GM21723 (cell line): ENCODE measurements around the gene SH3BGRL2.
A peak's percentile ranks its signal among the peaks of the same experiment; 100 is the strongest.

Experiments
- ATAC-seq: cut with Tn5 transposase; IDR thresholded peaks from one replicate; pipeline ENCODE4 v1.9.1; 2021; ENCODE audit warnings: mild to moderate bottlenecking, moderate library complexity; ENCODE audit not compliant: unreplicated experiment

Gene SH3BGRL2

DNA sequence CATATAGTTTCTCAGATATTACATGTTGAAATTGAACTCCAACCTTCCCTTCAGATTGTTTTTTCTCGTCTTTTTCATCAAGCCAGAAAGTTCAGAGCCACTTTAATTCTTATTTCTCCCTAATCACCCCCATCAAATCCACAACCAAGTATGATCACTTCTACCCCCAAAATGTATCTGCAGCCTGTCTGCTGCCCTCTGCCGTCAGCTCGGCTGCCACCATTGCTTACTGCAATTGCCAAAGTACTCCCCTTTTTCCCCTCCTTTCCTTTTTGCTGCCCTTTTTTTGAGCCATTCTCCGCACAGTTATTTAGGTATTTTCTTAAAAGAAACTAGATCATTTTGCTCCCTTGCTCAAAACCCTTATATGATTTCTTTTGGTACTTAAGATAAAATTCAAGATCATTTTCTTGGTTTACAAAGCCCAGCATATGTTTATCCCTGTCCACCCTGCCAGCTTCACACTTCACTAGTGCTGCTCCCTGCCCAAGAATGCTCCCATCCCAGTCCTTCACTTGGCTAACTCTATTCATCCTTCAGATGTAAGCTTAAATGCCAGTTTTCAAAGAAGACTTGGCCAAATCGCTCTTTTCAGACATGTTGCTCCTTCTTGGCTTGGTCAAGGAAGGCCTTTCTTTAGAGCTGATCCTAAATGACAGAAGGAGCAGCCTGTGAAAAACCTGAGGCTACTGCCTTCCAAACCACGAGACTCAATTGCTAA is 63.7 kb downstream of the SH3BGRL2 start:
- ATAC-seq, result no peak

DNA sequence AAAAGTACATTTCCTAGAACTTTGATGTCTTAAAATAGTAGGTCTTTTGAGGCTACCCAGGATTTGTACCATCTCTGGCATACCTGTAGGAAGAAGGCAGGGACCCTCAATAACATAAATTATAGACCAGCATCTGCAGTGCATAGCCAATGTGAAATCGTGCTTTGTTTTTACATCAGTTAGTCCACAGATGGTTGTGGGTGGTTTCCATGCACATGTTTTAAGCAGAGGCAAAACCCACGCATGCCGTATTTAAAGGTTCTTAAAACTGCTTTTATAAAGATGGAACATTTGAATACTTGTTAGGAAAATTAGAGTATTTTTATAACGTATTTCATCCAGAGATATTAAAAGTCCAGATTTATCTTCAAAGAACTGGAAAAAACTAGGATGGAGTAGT is 66.3 kb downstream of the SH3BGRL2 start:
- ATAC-seq, result no peak

GRCh38 chr6:79699606-79700005 is 68.5 kb downstream of the SH3BGRL2 start:
- ATAC-seq, result no peak

- no peak for ATAC-seq
These were observed 71.6 kb downstream of the SH3BGRL2 start for GRCh38 chr6:79702691-79703090.

DNA sequence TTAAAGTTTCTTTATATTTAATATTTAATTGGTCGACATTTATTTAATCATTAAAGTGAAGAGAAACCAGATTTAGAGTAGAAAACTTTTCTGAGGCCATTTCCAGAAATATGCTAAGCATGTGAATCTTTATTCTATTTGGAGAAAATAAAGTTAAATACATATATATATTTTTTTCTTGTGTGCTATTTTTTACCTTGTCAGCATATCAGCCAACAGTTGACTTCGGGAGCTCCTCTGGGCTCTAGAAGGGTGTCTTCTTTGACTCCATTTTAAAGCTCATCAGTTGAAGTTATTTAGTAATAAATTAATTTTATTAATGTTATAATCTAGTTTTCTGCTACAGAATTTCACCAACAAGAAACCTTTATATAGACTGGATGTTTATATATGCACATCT is 73.1 kb downstream of the SH3BGRL2 start:
- ATAC-seq, result no peak

GRCh38 chr6:79705456-79705995 is 74.4 kb downstream of the SH3BGRL2 start:
- no peak for ATAC-seq

DNA sequence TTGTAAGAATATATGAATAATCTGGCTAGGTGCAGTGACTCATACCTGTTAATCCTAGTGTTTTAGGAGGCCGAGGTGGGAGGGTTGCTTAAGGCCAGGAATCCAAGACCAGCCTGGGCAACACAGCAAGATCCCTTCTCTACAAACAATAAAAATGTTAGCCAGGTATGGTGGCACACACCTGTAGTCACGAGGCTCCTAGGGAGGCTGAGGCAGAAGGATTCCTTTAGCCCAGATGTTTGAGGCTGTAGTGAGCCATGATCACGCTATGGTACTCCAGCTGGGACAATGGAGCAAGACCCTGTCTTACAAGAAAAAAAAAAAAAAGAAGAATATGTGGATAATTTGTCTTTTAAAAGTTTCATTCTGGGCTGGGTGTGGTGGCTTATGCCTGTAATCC is 75.4 kb downstream of the SH3BGRL2 start:
- ATAC-seq, result no peak

GRCh38 chr6:79707621-79708020 is 76.5 kb downstream of the SH3BGRL2 start:
- ATAC-seq, result no peak

DNA sequence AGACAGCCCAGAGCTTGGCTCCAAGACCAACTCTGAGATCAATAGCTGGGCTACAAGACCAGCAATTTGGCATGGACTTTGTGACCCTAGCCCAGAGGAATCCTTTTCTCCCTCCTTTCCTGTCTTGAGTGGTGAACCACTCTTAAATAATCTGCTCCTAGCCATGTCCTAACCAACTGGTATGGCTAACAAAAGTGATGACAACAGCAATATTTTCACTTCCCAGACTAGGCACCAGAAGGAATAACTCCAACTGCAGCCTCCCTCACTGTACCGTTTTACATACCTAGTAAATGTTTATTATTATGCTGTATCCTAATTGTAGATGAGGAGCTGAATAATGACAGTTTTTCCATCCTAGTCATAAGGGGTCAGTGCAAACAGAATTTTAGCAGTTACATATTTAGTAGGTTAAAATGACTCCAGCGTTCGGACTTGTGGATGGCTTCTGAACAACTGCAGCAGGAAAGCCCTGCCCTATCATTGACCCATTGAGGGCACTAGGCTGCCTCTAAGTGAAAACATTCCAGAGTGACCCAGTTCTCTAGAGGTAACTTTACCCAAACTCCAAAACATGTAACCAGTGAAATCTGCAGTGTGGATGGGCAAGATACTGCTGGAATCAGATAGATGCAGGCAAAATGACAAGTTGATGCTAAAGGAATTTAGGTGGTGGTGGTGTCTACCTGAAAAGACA is 77.1 kb downstream of the SH3BGRL2 start:
- ATAC-seq, result no peak

DNA sequence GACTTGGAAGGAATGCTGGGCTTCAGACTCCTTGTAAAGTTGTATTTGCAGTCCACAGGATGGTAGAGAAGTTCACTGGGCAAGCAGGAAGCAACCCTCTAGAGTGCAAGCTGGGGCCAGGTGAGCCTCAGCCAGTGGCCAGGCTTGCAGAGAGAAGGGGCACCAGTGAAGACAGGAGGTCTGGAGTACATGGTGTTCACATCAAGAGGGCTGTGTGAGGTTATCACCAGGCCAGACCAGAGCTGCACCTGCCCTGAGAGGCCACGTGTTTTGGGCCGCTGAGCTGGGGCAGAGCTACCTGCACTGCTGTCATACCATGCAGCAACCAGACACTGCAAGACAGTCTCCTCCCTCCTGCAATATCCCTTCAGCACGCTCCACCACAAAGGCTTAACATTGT is 79.0 kb downstream of the SH3BGRL2 start:
- ATAC-seq, result no peak

GRCh38 chr6:79711167-79711566 is 80.0 kb downstream of the SH3BGRL2 start:
- no peak for ATAC-seq

DNA sequence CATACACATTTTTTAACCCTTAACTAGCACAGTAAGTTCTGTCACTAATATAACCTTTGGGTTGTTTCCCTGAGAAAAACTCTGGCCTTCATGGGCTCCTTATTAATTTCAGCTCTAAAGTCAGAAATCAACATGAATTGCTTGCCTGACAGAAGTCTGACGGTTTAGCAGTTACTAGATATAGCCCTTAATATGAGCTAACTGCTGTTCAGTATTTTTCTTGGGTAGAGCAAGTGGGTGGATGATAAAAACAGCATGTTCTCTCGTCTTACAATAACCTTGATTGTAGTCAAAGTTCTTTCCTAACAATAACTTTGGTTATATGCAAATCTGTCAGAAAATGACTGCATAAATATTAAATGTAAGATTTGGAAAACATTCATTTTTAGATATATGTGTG is 81.0 kb downstream of the SH3BGRL2 start:
- ATAC-seq, result no peak

DNA sequence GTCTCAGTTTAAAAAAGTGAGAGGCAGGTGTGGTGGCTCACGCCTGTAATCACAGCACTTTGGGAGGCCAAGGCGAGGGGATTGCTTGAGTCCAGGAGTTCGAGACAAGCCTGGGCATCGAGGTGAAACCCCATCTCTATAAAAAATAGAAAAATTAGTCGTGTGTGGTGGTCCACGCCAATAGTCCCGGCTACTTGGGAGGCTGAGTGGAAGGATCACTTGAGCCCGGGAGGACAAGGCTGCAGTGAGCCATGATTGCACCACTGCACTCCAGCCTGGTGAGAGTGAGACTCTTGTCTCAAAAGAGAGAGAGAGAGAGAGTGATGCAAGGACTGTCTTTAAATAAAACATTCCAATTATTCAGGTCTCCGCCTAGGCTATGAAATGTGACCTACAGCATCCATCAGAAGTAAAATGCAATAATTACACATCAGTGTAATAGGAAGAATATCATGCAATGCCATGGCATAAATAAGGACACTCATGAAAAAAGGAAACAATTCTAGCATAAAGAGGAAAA is 81.5 kb downstream of the SH3BGRL2 start:
- no peak for ATAC-seq

DNA sequence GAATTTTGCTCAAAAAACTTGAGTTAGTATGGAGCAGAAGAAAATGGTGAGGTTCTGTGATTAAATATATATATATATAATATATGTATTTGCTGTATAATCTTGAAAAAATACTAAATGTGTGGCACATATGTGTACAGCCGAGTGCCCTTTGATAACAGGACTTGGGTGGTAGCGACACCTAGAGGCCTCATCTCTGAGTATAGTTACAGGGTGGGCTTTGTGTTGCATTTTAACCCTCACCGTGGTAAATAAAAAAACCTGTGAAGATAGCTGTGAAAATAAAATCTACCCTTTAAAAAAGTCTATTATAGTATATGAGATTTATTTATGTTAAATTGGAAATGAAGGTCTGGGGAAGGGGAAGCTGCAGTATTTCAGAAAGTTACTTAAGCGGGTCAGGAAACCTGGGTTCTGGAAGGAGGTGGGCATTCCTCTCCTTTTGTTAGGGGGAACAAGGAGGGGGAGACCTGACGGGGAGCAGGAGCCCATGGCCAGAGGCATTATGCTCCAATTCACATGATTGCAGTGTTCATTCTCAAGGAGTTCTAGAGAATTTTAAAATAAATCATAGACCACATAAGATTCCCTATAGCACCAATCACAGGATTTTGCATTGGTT is 82.7 kb downstream of the SH3BGRL2 start:
- peak; percentile 74 for ATAC-seq

- ATAC-seq, result no peak
These were observed 86.9 kb downstream of the SH3BGRL2 start for GRCh38 chr6:79717989-79718388.

GRCh38 chr6:79718509-79719247 is 87.5 kb downstream of the SH3BGRL2 start:
- ATAC-seq, result no peak

- ATAC-seq, result no peak
These were observed 88.3 kb downstream of the SH3BGRL2 start for GRCh38 chr6:79719248-79719960.

- no peak for ATAC-seq
These were observed 93.7 kb downstream of the SH3BGRL2 start for GRCh38 chr6:79724816-79725215.

GRCh38 chr6:79731471-79731870 is 100.3 kb downstream of the SH3BGRL2 start:
- ATAC-seq, result no peak

- no peak for ATAC-seq
These were observed 102.3 kb downstream of the SH3BGRL2 start for GRCh38 chr6:79733388-79733787.
